HG03342 (cell line): ENCODE measurements around the gene SMPDL3A.

ENCODE experiments used
- ATAC-seq: cut with Tn5 transposase; IDR thresholded peaks from one replicate; pipeline ENCODE4 v1.9.1; 2021; ENCODE audit warnings: mild to moderate bottlenecking, moderate library complexity; ENCODE audit not compliant: unreplicated experiment

Gene SMPDL3A

DNA sequence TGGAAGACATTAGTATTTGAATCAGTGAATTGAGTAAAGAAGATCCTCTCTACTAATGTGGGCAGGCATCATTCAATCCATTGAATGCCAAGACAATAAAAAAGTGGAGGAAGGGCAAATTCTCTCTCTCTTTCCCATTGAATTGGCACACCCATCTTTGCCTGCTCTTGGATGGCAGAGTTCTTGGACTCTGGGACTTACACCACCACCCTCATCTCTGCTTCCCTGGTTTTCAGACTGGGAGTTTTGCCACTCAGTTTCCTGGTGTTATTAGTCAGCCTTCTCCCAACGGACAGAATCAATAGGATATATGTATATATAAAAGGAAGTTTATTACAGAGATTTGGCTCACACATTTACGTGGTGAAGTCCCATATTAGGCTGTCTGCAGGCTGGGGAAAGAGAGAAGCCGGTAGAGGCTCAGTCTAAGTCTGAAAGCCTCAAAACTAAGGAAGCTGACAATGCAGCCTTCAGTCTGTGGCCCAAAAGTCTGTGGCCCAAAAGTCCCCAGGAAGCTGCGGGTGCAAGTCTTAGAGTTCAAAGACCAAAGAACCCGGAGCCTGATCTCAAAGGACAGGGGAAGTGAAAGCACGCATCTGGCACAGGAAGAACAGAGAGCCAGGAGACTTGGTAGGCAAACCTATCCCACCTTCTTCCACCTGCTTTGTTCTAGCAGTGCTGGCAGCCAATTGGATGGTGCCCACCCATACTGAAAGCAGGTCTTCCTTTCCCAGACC, 64.4 kb downstream of the SMPDL3A start:
- ATAC-seq, result peak; percentile 73
